Measurements from ENCODE around the gene RNLS.

Gene RNLS

DNA sequence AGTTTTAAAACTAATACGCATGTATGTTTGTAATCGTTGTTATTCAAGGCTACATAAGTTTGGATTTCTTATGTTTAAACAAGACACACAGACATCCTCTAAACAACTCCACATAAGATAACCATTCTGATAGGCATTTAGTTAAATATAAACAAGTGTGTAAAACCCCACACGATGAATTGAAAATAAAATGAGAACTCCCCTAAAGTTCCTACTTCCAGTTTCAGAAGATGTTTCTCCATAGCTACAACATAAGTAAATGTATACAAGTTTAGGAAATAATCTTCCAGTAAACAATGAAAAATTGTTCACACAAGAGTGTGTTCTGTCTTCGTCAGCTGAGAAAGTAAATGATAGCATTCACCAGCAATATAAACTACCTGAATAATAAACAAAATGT is 246.8 kb downstream of the RNLS start:
- TF ChIP-seq CTCF (IDR thresholded peaks at IDR 0.05; ENCODE audit: low read depth, low read length): no peak
- TF ChIP-seq MYC (IDR thresholded peaks at IDR 0.05; ENCODE audit: low read depth, low read length): no peak
- TF ChIP-seq, protein P1, sequence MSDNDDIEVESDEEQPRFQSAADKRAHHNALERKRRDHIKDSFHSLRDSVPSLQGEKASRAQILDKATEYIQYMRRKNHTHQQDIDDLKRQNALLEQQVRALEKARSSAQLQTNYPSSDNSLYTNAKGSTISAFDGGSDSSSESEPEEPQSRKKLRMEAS (IDR thresholded peaks at IDR 0.05; ENCODE audit: low read depth, low read length): no peak
- no peak for TF ChIP-seq POLR2A (IDR thresholded peaks at IDR 0.05; ENCODE audit: extremely low read depth, insufficient read length)
- no peak for DNase-seq (ENCODE audit: low read depth)
- H3K4me3 ChIP-seq (ENCODE audit: low read depth, low read length): no peak overlapping the region

- no peak overlapping the region for H3K4me3 ChIP-seq (ENCODE audit: low read depth, low read length)
- TF ChIP-seq CTCF (IDR thresholded peaks at IDR 0.05; ENCODE audit: low read depth, low read length) (no peak), MYC (IDR thresholded peaks at IDR 0.05; ENCODE audit: low read depth, low read length) (no peak), POLR2A (IDR thresholded peaks at IDR 0.05; ENCODE audit: extremely low read depth, insufficient read length) (no peak)
- TF ChIP-seq, protein P1 (IDR thresholded peaks at IDR 0.05; ENCODE audit: low read depth, low read length): no peak
- no peak for DNase-seq (ENCODE audit: low read depth)
These were observed 249.9 kb downstream of the RNLS start for GRCh38 chr10:88333248-88333630.

GRCh38 chr10:88332503-88333247 is 250.4 kb downstream of the RNLS start:
- peak; percentile 53 for DNase-seq (ENCODE audit: low read depth)
- no peak for TF ChIP-seq MYC (IDR thresholded peaks at IDR 0.05; ENCODE audit: low read depth, low read length)
- TF ChIP-seq, protein P1 (IDR thresholded peaks at IDR 0.05; ENCODE audit: low read depth, low read length): no peak
- TF ChIP-seq CTCF (IDR thresholded peaks at IDR 0.05; ENCODE audit: low read depth, low read length): no peak
- TF ChIP-seq POLR2A (IDR thresholded peaks at IDR 0.05; ENCODE audit: extremely low read depth, insufficient read length): no peak
- H3K4me3 ChIP-seq (ENCODE audit: low read depth, low read length): no peak overlapping the region

DNA sequence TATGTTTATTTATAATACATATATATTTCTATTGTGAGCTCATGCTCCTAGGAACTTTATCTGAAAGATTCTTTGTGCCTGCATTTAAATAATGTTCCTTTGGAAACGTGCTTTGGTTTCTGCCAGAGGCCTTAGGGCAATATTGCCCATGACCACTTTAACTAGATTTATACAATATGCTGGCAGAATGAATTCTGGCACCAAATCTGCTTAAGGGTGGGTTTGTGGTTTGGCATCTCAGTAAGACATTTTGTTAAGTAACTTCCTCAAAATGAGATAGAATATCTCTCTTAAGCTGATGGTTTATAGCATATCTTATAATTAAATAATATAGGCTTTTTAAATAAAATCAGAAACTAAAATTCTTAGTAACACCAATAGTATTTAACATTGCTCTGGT is 252.9 kb downstream of the RNLS start:
- TF ChIP-seq CTCF (IDR thresholded peaks at IDR 0.05; ENCODE audit: low read depth, low read length) (no peak), POLR2A (IDR thresholded peaks at IDR 0.05; ENCODE audit: extremely low read depth, insufficient read length) (no peak), MYC (IDR thresholded peaks at IDR 0.05; ENCODE audit: low read depth, low read length) (no peak)
- TF ChIP-seq, protein P1 (IDR thresholded peaks at IDR 0.05; ENCODE audit: low read depth, low read length): no peak
- H3K4me3 ChIP-seq (ENCODE audit: low read depth, low read length): no peak overlapping the region
- peak; percentile 82 for DNase-seq (ENCODE audit: low read depth)

- TF ChIP-seq CTCF (IDR thresholded peaks at IDR 0.05; ENCODE audit: low read depth, low read length): no peak
- TF ChIP-seq, protein P1 (IDR thresholded peaks at IDR 0.05; ENCODE audit: low read depth, low read length): no peak
- no peak for TF ChIP-seq MYC (IDR thresholded peaks at IDR 0.05; ENCODE audit: low read depth, low read length)
- TF ChIP-seq POLR2A (IDR thresholded peaks at IDR 0.05; ENCODE audit: extremely low read depth, insufficient read length): no peak
- H3K4me3 ChIP-seq (ENCODE audit: low read depth, low read length): no peak overlapping the region
- DNase-seq (ENCODE audit: low read depth): no peak
These were observed 260.6 kb downstream of the RNLS start for GRCh38 chr10:88322324-88323063.
